Measurements from ENCODE around the gene GPX6.
"Not testable (repeated sequence)": the region's sequence is repeated elsewhere in the genome, so short reads cannot be mapped to it uniquely, and the experiment has no call there.

Gene GPX6

DNA sequence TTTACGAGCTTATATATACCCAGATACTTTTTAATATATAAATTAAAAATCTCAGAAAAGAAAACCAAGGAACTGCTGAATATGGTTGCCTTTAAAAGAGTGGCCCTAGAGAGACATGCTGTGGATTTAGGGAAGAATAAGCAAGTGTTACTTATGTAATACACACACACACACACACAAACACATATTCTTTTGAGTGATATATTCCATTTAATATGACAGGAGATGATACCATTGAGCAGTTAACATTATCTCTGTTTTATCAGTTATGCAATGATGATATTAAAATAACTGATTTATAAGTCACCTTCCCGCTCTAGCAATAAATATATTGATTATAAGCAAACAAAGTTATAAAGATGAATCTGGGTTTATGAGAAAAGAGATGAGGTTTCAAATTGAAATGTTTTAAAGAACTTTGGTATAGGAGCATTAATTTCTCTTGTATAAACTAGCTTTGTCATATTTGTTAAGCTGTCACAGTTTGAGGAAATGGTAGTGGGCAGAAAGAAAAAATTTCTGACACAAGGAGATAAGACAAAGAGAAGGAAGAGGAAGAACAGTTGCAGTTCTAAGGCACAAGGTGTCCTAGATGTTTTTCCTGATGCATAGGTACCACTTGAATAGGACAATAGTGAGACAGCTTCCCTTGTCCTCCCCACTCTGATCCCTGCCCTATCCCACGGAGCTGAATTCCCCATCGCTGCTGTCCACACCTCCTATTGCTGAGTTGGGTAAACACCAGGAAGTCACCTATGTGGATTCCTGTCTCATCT, 36.5 kb upstream of the GPX6 start:
- Histone ChIP-seq H3K27me3 (ENCODE audit: low read length) (no peaks in the 10 kb centered on the region), H3K9ac (ENCODE audit: low read length) (no peak overlapping the region), H3K36me3 (ENCODE audit: low read length) (no peaks in the 10 kb centered on the region), H3K27ac (ENCODE audit: low read depth, low read length) (no peak overlapping the region), H3K79me2 (ENCODE audit: insufficient read depth, low read length) (no peaks in the 10 kb centered on the region), H3K4me2 (ENCODE audit: low read depth, low read length, poor library complexity, severe bottlenecking) (no peak overlapping the region), H3K4me3 (ENCODE audit: insufficient read depth, low read length, poor library complexity, severe bottlenecking) (no peak overlapping the region), H3F3A (ENCODE audit: insufficient read depth) (no peaks in the 10 kb centered on the region), H3K9me2 (replicated peaks; ENCODE audit: insufficient read depth, low read length) (peaks cover 5% of the 10 kb centered on the region; the same call in 1 of the 2 replicates), H2AFZ (ENCODE audit: low read depth, low read length, severe bottlenecking) (no peak overlapping the region), H3K9me3 (ENCODE audit: insufficient read depth, low read length) (no peaks in the 10 kb centered on the region), H4K20me1 (ENCODE audit: low read depth, low read length) (no peaks in the 10 kb centered on the region; the same call in 1 of the 2 replicates)
- TF ChIP-seq, protein P1, sequence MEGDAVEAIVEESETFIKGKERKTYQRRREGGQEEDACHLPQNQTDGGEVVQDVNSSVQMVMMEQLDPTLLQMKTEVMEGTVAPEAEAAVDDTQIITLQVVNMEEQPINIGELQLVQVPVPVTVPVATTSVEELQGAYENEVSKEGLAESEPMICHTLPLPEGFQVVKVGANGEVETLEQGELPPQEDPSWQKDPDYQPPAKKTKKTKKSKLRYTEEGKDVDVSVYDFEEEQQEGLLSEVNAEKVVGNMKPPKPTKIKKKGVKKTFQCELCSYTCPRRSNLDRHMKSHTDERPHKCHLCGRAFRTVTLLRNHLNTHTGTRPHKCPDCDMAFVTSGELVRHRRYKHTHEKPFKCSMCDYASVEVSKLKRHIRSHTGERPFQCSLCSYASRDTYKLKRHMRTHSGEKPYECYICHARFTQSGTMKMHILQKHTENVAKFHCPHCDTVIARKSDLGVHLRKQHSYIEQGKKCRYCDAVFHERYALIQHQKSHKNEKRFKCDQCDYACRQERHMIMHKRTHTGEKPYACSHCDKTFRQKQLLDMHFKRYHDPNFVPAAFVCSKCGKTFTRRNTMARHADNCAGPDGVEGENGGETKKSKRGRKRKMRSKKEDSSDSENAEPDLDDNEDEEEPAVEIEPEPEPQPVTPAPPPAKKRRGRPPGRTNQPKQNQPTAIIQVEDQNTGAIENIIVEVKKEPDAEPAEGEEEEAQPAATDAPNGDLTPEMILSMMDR (IDR thresholded peaks at IDR 0.05; ENCODE audit: insufficient read depth, low read length, poor library complexity, severe bottlenecking) = no peak
- TF ChIP-seq EZH2phosphoT487 (conservative IDR thresholded peaks at IDR 0.05; ENCODE audit: low read length) = no peak

DNA sequence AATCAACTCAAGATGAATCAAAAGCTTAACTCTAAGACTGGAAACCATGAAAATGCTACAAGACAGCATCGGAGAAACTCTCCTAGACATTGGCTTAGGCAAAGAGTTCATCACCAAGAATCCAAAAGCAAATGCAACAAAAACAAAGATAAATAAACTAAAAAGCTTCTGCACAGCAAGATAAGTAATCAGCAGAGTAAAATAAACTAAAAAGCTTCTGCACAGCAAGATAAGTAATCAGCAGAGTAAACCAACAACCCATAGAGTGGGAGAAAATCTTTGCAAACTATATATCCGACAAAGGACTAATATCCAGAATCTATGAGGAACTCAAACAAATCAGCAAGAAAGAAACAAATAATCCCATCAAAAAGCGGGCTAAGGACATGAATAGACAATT, 31.4 kb upstream of the GPX6 start:
- not testable (repeated sequence) for H3K9me3 ChIP-seq (ENCODE audit: insufficient read depth, low read length); H4K20me1 ChIP-seq (ENCODE audit: low read depth, low read length); H3F3A ChIP-seq (ENCODE audit: insufficient read depth); H3K36me3 ChIP-seq (ENCODE audit: low read length); H3K9ac ChIP-seq (ENCODE audit: low read length); H3K4me2 ChIP-seq (ENCODE audit: low read depth, low read length, poor library complexity, severe bottlenecking); H3K9me2 ChIP-seq (replicated peaks; ENCODE audit: insufficient read depth, low read length); H3K27ac ChIP-seq (ENCODE audit: low read depth, low read length); H3K4me3 ChIP-seq (ENCODE audit: insufficient read depth, low read length, poor library complexity, severe bottlenecking); H3K27me3 ChIP-seq (ENCODE audit: low read length); H2AFZ ChIP-seq (ENCODE audit: low read depth, low read length, severe bottlenecking); H3K79me2 ChIP-seq (ENCODE audit: insufficient read depth, low read length)

DNA sequence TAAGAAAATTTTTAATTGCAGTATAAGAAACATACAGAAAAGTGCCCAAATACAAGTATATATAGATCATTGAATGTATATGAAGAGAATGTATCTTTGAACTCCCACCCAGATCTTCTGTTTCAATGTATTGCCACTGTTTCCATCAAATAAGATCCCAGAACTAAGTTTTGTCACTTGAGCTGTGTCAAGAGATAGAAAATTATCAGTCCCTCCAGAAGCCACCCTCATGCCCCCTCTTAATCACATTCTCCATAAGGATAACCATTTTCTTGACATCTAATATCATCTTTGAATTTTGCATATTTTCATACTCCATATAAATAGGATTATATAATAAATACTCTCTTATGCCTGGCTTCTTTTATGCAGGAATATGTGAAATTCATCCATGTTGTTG, 30.4 kb upstream of the GPX6 start:
- no peaks in the 10 kb centered on the region for H3K27me3 ChIP-seq (ENCODE audit: low read length)
- H3F3A ChIP-seq (ENCODE audit: insufficient read depth) = no peaks in the 10 kb centered on the region
- no peak overlapping the region for H3K4me3 ChIP-seq (ENCODE audit: insufficient read depth, low read length, poor library complexity, severe bottlenecking)
- TF ChIP-seq, protein P1 (IDR thresholded peaks at IDR 0.05; ENCODE audit: insufficient read depth, low read length, poor library complexity, severe bottlenecking) = no peak
- no peak for TF ChIP-seq EZH2phosphoT487 (conservative IDR thresholded peaks at IDR 0.05; ENCODE audit: low read length)
- no peaks in the 10 kb centered on the region; the same call in 1 of the 2 replicates for H4K20me1 ChIP-seq (ENCODE audit: low read depth, low read length)
- H2AFZ ChIP-seq (ENCODE audit: low read depth, low read length, severe bottlenecking) = no peak overlapping the region
- no peak overlapping the region for H3K27ac ChIP-seq (ENCODE audit: low read depth, low read length)
- H3K79me2 ChIP-seq (ENCODE audit: insufficient read depth, low read length) = no peaks in the 10 kb centered on the region
- no peak overlapping the region for H3K4me2 ChIP-seq (ENCODE audit: low read depth, low read length, poor library complexity, severe bottlenecking)
- H3K9me3 ChIP-seq (ENCODE audit: insufficient read depth, low read length) = no peaks in the 10 kb centered on the region
- no peaks in the 10 kb centered on the region for H3K36me3 ChIP-seq (ENCODE audit: low read length)
- H3K9me2 ChIP-seq (replicated peaks; ENCODE audit: insufficient read depth, low read length) = peaks cover 5% of the 10 kb centered on the region; the same call in 1 of the 2 replicates
- no peak overlapping the region for H3K9ac ChIP-seq (ENCODE audit: low read length)
